Left hindlimb (tissue), 1 donor: ENCODE measurements around the gene KRT13.

ENCODE experiments used
- DNase-seq: peaks from one replicate; pipeline ENCODE4 v3.0.0-alpha.2; 2018

KRT13 gene

DNA sequence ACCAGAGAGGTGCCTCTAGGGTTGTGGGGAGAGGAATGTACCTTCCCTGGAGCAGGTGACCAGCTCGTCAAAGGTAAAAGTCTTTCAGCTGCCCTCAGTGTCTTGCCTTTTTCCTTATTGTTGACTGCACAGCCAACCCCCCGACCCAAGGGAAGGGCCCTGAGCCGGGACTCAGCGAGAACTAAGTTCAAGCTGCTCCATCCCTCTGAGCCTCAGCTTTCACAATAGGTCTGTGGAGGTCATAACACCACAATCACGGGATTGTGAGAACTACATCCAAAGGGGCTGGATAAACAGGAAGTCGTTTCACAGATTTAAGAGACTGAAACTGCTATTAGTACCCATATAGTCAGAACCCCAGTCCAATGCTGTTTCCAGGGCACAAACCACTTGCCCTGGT, 13.1 kb downstream of the KRT13 start:
- no peak for DNase-seq

- no peak for DNase-seq
Observed at GRCh38 chr17:41491476-41491875, 13.9 kb downstream of the KRT13 start.

DNA sequence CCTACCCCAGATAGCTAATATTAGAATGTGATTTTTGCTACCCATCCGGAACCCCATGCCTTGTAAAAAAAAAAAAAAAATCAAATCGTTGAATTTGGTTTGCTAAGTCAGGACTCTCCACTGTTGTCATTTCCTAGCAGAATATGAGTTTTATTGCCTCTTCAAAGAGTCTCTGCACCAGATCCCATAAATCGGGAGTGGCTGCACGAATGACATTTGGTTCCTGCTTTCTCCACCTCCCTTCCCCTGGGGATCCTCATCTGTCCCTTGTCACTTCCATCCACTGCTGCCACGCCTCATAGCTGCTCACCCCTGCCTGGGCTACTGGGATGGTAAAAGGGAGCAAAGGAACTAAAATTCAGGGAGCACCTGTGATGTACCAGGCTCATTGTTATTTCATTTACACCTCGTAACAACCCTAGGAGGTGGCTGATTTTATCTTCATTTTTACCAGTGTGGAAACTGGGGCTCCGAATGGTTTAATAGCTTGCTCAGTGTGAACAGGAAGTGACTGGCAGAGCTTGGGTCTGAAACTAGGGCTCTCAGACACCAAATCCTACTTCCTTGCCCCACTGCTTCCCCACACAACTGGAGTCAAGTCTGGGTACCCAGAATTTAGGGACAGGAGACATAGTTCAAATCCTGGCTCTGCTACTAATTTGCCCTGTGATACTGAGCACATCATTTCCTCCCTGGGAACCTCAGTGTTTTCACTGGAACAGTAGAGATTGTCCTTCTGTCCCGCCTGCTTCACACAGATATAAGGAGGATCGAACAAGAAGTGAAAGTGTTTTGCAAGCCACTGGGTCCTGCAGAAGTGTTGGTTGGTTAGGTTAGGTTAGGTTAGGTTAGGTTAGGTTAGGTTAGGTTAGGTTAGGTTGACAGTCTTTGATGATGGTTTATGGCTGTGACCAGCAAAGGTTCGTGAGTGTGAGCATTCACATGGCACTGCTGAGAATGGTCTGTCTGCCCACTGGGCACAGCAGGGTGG, 15.1 kb downstream of the KRT13 start:
- no peak for DNase-seq

- no peak for DNase-seq
Observed at GRCh38 chr17:41489531-41489930, 15.9 kb downstream of the KRT13 start, which contains the start of gene KRT36. TSS of gene KRT36 (minus strand) at chr17:41489910. CDS start at chr17:41489864, 46 bp downstream.

DNA sequence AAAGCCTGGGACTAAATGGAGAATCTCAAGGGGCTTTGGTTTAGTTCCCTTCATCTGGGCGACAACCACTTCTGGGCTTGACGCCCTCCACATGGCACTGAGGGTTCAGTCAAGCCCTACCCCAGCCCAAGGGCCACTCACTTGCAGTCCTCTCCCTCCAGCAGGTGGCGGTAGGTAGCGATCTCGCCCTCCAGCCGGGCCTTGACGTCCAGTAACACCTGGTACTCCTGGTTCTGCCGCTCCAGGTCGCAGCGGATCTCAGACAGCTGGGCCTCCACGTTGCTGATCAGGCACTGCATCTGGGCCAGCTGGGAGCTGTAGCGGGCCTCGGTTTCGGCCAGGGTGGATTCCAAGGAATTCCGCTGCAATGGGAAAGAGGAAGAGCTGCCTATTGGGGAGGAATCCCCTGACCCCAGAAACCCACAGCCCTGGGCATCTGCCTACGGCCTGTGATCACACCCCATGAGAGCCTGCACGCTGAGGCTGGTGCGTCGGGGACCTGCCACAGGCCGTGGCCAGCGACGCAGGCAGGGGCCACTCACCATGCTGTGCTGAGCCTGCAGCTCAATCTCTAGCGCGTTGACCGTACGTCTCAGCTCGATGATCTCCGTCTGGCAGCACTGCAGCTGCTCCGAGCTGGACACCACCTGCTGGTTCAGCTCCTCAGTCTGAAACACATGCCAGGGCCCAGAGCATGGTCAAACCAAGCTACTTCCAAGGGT, 18.4 kb downstream of the KRT13 start:
- peak; percentile 28 for DNase-seq

DNA sequence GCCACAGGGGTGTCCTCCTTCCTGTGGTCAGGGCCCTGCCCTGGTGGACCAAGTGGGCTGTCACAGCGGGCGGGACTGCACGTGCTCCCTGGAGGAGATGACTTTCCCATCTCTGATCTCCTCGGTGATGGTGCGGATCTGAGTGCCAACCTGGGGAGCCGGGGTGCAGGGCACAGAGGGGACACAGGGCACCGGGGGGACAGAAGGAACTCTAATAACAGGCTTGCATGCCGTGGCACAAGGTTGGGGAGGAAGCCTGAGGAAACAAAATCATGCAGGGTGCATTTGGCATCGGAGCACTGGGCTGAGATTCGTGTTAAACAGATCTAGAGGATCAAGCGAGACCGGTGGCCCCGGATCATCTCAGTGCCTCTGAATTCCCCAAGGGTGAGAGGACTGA, 19.1 kb downstream of the KRT13 start:
- no peak for DNase-seq

GRCh38 chr17:41484920-41485904, 20.2 kb downstream of the KRT13 start:
- DNase-seq, result no peak

- DNase-seq, result no peak
Observed at GRCh38 chr17:41483991-41484826, 21.2 kb downstream of the KRT13 start.

GRCh38 chr17:41483531-41483930, 21.9 kb downstream of the KRT13 start:
- no peak for DNase-seq

DNA sequence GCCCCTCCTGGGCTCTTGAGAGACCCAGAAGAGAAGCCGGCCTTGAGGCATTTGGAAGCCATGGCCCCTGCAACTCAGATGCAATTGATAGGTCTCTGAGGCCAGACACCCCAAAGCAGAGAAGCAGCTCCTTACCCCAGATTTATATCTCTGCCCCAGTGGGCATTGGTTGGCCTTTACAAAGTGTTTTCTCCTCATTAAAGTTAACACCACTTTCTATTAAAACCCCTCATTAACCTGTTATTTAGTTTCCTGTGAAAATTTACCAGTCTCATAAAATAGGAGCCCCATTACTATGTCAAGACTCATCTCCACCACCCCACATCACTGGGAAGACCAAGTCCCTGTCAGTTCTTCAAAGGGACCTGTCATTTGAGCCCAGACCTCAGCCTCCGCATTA, 24.4 kb downstream of the KRT13 start, which contains the start of gene KRT35:
Gene KRT35 (minus strand): TSS at position 116 of the 400 bp plus-strand sequence. CDS start 54 bp downstream, at position 62.
- DNase-seq, result peak; percentile 3

DNA sequence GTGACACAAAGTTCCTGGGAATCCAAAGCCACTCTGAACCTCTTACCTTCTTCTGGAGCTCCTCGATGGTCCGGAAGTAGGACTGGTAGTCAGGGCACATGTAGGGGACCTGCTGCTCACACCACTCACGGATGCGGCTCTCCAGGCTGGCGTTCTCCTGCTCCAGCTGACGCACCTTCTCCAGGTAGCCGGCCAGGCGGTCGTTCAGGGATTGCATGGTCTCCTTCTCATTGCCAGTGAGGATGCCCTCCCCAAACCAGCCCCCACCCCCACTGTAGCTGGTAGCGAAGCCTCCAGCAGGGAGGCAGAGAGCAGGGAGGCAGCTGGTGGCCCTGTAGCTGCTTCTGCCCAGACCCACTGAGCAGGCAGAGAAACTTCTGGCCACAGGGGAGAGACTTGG, 24.8 kb downstream of the KRT13 start:
- DNase-seq, result peak; percentile 8

DNA sequence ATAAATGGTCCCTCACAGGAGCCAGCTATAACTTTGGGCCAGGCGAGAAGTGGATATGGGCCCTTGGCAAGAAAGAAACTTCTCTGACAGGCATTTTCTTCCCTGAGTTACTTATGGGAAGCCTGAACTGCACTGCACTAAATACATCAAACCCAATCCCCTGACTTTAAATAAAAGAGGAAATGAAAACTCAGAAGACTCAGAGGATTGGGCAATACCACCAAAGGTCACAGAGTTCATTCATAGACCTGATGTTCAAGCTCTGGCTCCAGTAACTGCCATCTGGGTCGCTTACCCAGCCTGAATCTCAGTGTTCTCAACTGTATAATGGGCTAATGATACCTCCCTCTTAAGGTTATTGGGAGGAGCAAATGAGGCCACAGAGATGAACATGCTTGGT, 25.3 kb downstream of the KRT13 start:
- DNase-seq, result no peak

DNA sequence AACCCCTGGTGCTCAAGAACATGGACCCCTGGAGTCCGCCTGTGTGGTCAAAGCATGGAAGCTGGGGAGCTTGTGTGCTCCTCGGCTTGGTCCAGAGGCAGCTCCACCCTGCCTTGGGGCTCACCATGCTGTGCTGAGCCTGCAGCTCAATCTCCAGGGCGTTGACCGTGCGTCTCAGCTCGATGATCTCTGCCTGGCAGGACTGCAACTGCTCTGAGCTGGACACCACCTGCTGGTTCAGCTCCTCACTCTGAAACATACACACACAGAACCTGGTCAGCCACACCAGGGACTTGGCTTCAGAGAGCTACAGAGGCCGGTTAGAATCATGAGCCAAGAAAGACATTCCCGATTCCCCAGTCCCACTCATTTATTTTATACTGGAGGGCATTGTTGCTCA, 27.2 kb downstream of the KRT13 start:
- DNase-seq, result peak; percentile 17

DNA sequence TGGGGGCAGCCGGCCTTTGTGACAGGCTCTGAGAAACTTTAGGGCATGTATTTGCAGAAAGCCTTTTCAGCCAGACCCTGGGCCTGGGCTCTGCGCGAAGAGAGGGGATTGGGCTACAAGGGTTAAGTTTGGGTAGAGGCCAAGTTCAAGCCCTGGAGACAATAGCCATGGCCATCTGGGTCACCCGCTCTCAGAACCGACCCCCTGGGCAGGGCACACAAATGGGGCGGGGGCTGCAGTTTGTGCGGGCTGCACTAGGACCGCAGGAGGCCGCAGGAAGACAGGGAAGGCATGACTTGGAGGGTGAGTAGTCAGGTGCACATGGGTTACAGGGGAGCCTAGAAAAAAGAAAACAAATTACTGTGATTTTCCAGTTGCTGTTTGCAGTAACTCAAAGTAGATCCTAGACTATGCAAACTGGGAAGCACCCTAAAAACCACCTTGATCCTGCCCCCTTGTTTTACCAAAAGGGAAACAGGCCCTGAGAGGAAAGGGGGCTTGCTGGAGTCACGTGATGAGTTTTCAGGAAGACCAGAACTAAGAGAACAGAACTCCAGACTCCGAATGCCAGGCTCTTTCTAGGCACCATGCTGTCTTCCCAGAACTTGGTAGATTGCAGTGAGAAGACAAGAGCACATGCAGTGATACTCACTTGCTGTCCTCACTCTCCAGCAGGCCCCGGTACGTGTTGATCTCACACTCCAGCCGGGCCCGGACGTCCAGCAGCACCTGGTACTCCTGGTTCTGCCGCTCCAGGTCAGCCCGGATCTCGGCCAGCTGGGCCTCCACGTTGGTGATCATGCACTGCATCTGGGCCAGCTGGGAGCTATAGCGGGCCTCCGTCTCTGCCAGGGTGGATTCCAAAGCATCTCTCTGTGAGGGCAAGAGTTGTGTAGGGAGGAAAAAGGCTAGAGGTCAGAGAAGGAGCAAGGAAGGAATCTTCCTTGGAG, 28.3 kb downstream of the KRT13 start:
- peak; percentile 4 for DNase-seq

DNA sequence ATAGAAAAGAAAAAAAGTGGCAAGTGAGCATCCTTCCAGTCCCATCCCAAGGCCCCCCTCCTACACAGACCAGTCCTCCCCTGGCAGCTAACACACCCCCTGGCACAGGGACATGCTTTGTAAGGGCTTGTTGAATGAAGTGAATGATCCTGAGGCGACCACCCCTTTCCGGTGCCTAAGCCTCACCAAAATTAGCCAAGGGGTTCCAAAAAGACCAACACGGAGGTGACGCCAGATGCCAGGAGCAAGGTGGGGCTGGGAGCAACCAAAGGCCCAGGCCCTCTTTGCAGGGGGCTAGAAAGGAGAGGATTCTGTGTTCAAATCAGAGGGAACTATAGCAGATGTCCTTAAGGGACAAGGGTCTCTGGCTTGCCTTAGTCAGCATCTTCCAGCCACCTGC, 30.0 kb downstream of the KRT13 start:
- no peak for DNase-seq

DNA sequence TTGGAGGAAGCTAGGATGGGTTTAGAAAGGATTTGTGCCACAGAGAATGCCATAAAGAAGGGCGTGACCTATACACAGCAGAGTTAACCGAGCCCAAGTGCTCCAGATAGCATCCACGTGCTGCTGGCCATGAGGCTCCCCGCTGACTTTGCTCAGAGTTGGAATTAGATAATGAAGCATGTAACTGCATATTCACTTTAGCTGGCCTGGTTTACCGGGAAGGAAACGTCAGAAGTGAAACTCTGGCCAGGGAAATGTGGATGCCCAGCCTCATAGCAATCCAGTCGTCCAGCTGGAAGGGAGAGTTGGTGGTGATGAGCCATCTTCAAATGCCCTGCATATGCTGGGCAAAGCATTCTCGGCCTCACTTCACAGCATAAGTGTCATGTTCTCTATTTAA, 30.5 kb downstream of the KRT13 start:
- no peak for DNase-seq

- no peak for DNase-seq
Observed at GRCh38 chr17:41468346-41468745, 37.1 kb downstream of the KRT13 start.

GRCh38 chr17:41467561-41467960, 37.9 kb downstream of the KRT13 start:
- no peak for DNase-seq

DNA sequence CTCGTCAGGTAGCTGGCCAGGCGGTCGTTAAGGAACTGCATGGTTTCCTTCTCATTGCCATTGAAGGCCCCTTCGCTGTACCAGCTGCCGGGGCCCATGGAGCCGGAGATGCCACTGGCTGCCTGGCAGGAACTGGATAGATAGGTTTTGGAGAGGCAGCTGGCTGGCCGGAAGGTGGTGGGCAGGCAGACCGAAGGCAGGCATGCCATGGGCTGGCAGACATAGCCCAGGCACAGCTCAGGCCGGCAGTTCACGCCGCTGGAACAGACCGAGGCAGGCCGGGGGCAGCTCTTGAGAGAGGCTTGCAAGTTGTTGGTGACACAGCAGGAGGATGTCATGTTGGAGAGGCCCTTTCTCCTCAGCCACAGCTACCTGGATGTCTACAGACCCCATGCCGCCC, 38.4 kb downstream of the KRT13 start, which contains the start of gene KRT32:
Gene KRT32 (minus strand): TSS at position 399 of the 400 bp plus-strand sequence. CDS start 61 bp downstream, at position 338.
- no peak for DNase-seq

DNA sequence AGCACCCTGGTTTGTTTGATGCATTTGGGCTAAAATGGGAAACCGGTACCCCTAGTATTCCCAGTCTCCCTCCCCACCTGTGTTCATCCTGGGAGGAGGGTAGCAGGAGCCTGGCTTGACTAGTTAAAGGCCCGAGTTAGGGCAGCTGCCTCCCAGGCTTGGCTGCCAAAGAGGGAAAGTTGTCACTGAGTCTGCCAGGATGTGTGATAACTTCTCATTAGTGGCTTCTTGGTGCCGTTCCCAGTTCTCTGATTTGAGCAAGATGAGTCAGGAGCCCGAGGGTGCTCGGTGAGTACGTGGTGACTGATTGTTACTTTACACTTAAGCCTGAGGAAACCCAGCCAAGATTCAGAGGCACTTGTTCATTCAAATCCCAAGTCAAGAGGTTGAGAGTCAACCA, 40.7 kb downstream of the KRT13 start:
- no peak for DNase-seq
